K562 (cell line): ENCODE results near the gene TMEM187. TPM values are rescaled to one million over a fixed set of nuclear protein-coding genes. Genes with fewer than 3 reads are reported as not detected.

Experiments used
- CHD4 ChIP-seq: fragments of 200-600 bp; sonication (generic); IDR thresholded peaks from 3 replicates; pipeline ENCODE4 v1.6.1; 2012; ENCODE audit warnings: low read depth, mild to moderate bottlenecking, mixed read lengths, low read length, inconsistent platforms; ENCODE audit not compliant: insufficient read depth, insufficient replicate concordance, poor library complexity, severe bottlenecking
- polyA plus RNA-seq, 8 experiments: library from polyadenylated mRNA; depleted of rRNA in 4 of 8; stranded (reverse) in 5 of 8; unstranded in 3 of 8; fragments of >200 nt; fragmentation: Nextera tagmentation in 2 of 8; fragmentation: Illumina TruSeq in 1 of 8; extraction: Ambion mirVana in 2 of 8; extraction: Trizol in 1 of 8; gene quantifications; 2 replicates each; pipeline versions ENCODE4 v1.2.1 to v1.2.3, GENCODE V29; 2011 to 2014; ENCODE audit warnings: inconsistent platforms in 1 of 8, missing spikeins in 1 of 8
- total RNA-seq, 7 experiments: library from RNA; depleted of rRNA in 6 of 7; stranded (reverse); fragments of >200 nt in 6 of 7; fragmentation: Illumina TruSeq in 2 of 7; extraction: Trizol in 2 of 7; gene quantifications; 2 replicates each; pipeline versions ENCODE4 v1.2.1 to v1.2.3, GENCODE V29; 2011 to 2021; ENCODE audit warnings: low replicate concordance in 1 of 7
- TF ChIP-seq, protein P1 (sequence below): fragments of 450-650 bp; IDR thresholded peaks from 2 replicates; pipeline ENCODE4 v1.6.1; 2016; ENCODE audit warnings: mild to moderate bottlenecking, moderate library complexity

The TMEM187 gene
- total and polyA plus RNA-seq, 9 of the 15 experiments (the other 6 are each of a cell fraction or from before 2014, with no cell fraction given) = 0.13 to 6.4 (median 1.6) TPM

- TF ChIP-seq, protein P1, sequence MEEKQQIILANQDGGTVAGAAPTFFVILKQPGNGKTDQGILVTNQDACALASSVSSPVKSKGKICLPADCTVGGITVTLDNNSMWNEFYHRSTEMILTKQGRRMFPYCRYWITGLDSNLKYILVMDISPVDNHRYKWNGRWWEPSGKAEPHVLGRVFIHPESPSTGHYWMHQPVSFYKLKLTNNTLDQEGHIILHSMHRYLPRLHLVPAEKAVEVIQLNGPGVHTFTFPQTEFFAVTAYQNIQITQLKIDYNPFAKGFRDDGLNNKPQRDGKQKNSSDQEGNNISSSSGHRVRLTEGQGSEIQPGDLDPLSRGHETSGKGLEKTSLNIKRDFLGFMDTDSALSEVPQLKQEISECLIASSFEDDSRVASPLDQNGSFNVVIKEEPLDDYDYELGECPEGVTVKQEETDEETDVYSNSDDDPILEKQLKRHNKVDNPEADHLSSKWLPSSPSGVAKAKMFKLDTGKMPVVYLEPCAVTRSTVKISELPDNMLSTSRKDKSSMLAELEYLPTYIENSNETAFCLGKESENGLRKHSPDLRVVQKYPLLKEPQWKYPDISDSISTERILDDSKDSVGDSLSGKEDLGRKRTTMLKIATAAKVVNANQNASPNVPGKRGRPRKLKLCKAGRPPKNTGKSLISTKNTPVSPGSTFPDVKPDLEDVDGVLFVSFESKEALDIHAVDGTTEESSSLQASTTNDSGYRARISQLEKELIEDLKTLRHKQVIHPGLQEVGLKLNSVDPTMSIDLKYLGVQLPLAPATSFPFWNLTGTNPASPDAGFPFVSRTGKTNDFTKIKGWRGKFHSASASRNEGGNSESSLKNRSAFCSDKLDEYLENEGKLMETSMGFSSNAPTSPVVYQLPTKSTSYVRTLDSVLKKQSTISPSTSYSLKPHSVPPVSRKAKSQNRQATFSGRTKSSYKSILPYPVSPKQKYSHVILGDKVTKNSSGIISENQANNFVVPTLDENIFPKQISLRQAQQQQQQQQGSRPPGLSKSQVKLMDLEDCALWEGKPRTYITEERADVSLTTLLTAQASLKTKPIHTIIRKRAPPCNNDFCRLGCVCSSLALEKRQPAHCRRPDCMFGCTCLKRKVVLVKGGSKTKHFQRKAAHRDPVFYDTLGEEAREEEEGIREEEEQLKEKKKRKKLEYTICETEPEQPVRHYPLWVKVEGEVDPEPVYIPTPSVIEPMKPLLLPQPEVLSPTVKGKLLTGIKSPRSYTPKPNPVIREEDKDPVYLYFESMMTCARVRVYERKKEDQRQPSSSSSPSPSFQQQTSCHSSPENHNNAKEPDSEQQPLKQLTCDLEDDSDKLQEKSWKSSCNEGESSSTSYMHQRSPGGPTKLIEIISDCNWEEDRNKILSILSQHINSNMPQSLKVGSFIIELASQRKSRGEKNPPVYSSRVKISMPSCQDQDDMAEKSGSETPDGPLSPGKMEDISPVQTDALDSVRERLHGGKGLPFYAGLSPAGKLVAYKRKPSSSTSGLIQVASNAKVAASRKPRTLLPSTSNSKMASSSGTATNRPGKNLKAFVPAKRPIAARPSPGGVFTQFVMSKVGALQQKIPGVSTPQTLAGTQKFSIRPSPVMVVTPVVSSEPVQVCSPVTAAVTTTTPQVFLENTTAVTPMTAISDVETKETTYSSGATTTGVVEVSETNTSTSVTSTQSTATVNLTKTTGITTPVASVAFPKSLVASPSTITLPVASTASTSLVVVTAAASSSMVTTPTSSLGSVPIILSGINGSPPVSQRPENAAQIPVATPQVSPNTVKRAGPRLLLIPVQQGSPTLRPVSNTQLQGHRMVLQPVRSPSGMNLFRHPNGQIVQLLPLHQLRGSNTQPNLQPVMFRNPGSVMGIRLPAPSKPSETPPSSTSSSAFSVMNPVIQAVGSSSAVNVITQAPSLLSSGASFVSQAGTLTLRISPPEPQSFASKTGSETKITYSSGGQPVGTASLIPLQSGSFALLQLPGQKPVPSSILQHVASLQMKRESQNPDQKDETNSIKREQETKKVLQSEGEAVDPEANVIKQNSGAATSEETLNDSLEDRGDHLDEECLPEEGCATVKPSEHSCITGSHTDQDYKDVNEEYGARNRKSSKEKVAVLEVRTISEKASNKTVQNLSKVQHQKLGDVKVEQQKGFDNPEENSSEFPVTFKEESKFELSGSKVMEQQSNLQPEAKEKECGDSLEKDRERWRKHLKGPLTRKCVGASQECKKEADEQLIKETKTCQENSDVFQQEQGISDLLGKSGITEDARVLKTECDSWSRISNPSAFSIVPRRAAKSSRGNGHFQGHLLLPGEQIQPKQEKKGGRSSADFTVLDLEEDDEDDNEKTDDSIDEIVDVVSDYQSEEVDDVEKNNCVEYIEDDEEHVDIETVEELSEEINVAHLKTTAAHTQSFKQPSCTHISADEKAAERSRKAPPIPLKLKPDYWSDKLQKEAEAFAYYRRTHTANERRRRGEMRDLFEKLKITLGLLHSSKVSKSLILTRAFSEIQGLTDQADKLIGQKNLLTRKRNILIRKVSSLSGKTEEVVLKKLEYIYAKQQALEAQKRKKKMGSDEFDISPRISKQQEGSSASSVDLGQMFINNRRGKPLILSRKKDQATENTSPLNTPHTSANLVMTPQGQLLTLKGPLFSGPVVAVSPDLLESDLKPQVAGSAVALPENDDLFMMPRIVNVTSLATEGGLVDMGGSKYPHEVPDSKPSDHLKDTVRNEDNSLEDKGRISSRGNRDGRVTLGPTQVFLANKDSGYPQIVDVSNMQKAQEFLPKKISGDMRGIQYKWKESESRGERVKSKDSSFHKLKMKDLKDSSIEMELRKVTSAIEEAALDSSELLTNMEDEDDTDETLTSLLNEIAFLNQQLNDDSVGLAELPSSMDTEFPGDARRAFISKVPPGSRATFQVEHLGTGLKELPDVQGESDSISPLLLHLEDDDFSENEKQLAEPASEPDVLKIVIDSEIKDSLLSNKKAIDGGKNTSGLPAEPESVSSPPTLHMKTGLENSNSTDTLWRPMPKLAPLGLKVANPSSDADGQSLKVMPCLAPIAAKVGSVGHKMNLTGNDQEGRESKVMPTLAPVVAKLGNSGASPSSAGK = no peak
- TF ChIP-seq CHD4 = no peak
These were observed 41.4 kb upstream of the TMEM187 start (continued) for GRCh38 chrX:153931151-153931550.
